ENCODE measurements around the gene MIER3.

GRCh38 chr5:56973473-56973872 lies 21.6 kb upstream of the MIER3 start:
- TF ChIP-seq, protein P1, sequence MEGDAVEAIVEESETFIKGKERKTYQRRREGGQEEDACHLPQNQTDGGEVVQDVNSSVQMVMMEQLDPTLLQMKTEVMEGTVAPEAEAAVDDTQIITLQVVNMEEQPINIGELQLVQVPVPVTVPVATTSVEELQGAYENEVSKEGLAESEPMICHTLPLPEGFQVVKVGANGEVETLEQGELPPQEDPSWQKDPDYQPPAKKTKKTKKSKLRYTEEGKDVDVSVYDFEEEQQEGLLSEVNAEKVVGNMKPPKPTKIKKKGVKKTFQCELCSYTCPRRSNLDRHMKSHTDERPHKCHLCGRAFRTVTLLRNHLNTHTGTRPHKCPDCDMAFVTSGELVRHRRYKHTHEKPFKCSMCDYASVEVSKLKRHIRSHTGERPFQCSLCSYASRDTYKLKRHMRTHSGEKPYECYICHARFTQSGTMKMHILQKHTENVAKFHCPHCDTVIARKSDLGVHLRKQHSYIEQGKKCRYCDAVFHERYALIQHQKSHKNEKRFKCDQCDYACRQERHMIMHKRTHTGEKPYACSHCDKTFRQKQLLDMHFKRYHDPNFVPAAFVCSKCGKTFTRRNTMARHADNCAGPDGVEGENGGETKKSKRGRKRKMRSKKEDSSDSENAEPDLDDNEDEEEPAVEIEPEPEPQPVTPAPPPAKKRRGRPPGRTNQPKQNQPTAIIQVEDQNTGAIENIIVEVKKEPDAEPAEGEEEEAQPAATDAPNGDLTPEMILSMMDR (IDR thresholded peaks at IDR 0.05), result no peak
- TF ChIP-seq ZBTB33 (IDR thresholded peaks at IDR 0.05; ENCODE audit: borderline replicate concordance, low read depth), result no peak
